ENCODE results near the gene TLCD3A. TPM values are rescaled to one million over a fixed set of nuclear protein-coding genes. Genes with fewer than 3 reads are reported as not detected.

Gene TLCD3A
- total and polyA plus RNA-seq, 2 donors, result 5.1 to 7.8 TPM

Other genes starting within 250 kb of the TLCD3A start
- 10.3 TPM for gene VPS53, start 17.8 kb upstream of the TLCD3A start, total RNA-seq
- 11.8 TPM for gene VPS53, start 17.8 kb upstream of the TLCD3A start, polyA plus RNA-seq
- 13.3 TPM for gene GEMIN4, start 19.7 kb downstream of the TLCD3A start, total RNA-seq
- gene GEMIN4, start 19.7 kb downstream of the TLCD3A start, polyA plus RNA-seq, result 13.1 TPM
- gene GLOD4, start 49.7 kb downstream of the TLCD3A start, total RNA-seq, result 56.4 TPM
- gene GLOD4, start 49.7 kb downstream of the TLCD3A start, polyA plus RNA-seq, result 68.4 TPM
- 15.4 TPM for gene MRM3, start 49.8 kb downstream of the TLCD3A start, total RNA-seq
- gene MRM3, start 49.8 kb downstream of the TLCD3A start, polyA plus RNA-seq, result 13.2 TPM
- gene NXN, start 247.2 kb downstream of the TLCD3A start, total RNA-seq, result 16.8 TPM
- 25.7 TPM for gene NXN, start 247.2 kb downstream of the TLCD3A start, polyA plus RNA-seq